Gastrocnemius medialis (tissue), 4 donors: ENCODE measurements around the gene CLP1.

Source experiments
- POLR2A ChIP-seq, 2 donors: fragments of 450-650 bp; IDR thresholded peaks; one replicate each; pipeline ENCODE4 v1.6.1; 2017; ENCODE audit warnings: antibody characterized with exemption in 2 of 2, mild to moderate bottlenecking in 2 of 2, moderate library complexity in 2 of 2
- TF ChIP-seq, protein P1 (sequence below), 5 experiments: fragments of 450-650 bp in 3 of 5; fragments of 200-600 bp in 2 of 5; sonication (generic) in 2 of 5; IDR thresholded peaks in 4 of 5; conservative IDR thresholded peaks in 1 of 5; 1 replicate in 4 of 5; 2 replicates in 1 of 5; pipeline ENCODE4 v1.5.1; 2016 to 2019; ENCODE audit warnings: antibody characterized with exemption in 5 of 5, mild to moderate bottlenecking in 3 of 5, moderate library complexity in 3 of 5

DNA sequence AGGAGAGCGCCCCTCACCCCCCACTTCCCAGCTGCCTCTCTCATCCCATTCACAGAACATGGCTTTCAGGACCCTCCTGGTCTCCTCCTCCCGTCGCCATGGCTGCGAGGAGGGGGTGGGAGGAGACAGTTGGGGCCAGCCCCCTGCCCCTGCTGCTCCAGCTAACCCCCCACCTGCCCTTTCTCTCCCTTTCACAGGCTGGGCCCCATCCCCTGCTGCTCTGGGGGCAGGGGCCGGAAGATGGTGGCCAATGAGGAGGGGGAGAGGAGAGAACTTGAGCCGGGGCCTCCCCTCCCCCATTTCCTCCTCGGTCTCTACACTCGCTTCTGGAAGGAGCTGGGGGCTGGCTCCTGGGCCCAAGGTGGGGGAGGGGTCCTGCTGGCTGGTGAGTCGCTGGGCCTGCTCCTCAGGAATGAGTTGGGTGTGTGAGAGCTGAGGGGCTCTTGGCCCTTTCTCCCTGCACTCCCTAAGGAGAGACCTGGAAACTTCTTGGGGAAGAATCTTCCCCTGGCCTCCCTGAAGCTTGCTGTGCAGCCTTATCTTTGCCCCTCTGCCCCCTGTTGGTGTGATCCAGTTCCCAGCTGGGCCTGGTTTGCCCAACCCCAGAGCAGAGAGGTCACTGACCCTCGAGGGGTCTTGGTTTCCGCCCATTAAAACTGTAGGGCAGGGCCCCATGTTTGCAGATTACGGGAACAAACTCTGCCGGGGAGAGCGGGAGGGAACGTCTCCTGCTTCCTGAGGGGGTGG, 18.1 kb upstream of the CLP1 start:
- TF ChIP-seq, protein P1, sequence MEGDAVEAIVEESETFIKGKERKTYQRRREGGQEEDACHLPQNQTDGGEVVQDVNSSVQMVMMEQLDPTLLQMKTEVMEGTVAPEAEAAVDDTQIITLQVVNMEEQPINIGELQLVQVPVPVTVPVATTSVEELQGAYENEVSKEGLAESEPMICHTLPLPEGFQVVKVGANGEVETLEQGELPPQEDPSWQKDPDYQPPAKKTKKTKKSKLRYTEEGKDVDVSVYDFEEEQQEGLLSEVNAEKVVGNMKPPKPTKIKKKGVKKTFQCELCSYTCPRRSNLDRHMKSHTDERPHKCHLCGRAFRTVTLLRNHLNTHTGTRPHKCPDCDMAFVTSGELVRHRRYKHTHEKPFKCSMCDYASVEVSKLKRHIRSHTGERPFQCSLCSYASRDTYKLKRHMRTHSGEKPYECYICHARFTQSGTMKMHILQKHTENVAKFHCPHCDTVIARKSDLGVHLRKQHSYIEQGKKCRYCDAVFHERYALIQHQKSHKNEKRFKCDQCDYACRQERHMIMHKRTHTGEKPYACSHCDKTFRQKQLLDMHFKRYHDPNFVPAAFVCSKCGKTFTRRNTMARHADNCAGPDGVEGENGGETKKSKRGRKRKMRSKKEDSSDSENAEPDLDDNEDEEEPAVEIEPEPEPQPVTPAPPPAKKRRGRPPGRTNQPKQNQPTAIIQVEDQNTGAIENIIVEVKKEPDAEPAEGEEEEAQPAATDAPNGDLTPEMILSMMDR (IDR thresholded peaks at IDR 0.05 in 4 of 5, conservative IDR thresholded peaks at IDR 0.05 in 1 of 5): no peak
- no peak for TF ChIP-seq POLR2A (IDR thresholded peaks at IDR 0.05)
